ENCODE measurements around the gene DNAJC1. TPM values are rescaled to one million over a fixed set of nuclear protein-coding genes. Genes with fewer than 3 reads are reported as not detected.

The DNAJC1 gene
- total and polyA plus RNA-seq, 2 donors (not counting 3 experiments of a cell fraction or from before 2014, with no cell fraction given): 11.2 to 19.7 TPM

- H3K27me3 ChIP-seq (ENCODE audit: control insufficient read depth in 2 of 2, insufficient read depth in 2 of 2, low read length in 2 of 2): no peaks in the 10 kb centered on the region
- ChIA-PET CTCF (interaction anchor here (1.0 to 2.9 kb wide), 6 partner anchors 9 to 239 kb away, joined by 3 to 13 read pairs (median 6); partner anchors contain the start of gene SKIDA1), POLR2A (no interaction called here)
- peaks cover 7% of the 10 kb centered on the region for H3K4me1 ChIP-seq (ENCODE audit: control insufficient read depth, extremely low read depth, insufficient read depth, low read length)
- H3K9me1 ChIP-seq (replicated peaks; ENCODE audit: control insufficient read depth, extremely low read depth, insufficient read depth, low read length): no peaks in the 10 kb centered on the region
- no peaks in the 10 kb centered on the region for H4K20me1 ChIP-seq (replicated peaks; ENCODE audit: control insufficient read depth, extremely low read depth, insufficient read depth, low read length)
- no peak overlapping the region for H3K4me2 ChIP-seq (ENCODE audit: insufficient read depth, low read length)
- H3K4me3 ChIP-seq (replicated peaks in 1 of 3; ENCODE audit: insufficient read depth in 1 of 3, low read depth in 1 of 3, low read length in 3 of 3): no peak overlapping the region
- dilution Hi-C loops (cut with MboI; ENCODE audit: extremely low pct_ligation_motif_present, low sequenced_read_pairs) (no loop called here), intact Hi-C loops (cut with micrococcal nuclease) (loop anchor here (2.0 to 10.0 kb wide), 6 partner anchors 56 to 1251 kb away; no protein-coding TSS in a partner anchor)
- H3K9me3 ChIP-seq (replicated peaks; ENCODE audit: control insufficient read depth, insufficient read depth, low read length): no peaks in the 10 kb centered on the region
- no peak for TF ChIP-seq JUN (IDR thresholded peaks at IDR 0.05; ENCODE audit: borderline replicate concordance, insufficient read depth, insufficient read length, low read depth)
- no peak for TF ChIP-seq POLR2A (IDR thresholded peaks at IDR 0.05; ENCODE audit: low read depth, low read length)
- no peak for TF ChIP-seq FOS (IDR thresholded peaks at IDR 0.05; ENCODE audit: borderline replicate concordance, insufficient read depth, low read length)
- no peak for TF ChIP-seq POLR2AphosphoS5 (IDR thresholded peaks at IDR 0.05; ENCODE audit: insufficient read depth, low read depth, low read length)
- no peak for TF ChIP-seq GATA2 (IDR thresholded peaks at IDR 0.05; ENCODE audit: insufficient read depth, insufficient read length, low read depth, low read length)
- TF ChIP-seq CTCF (IDR thresholded peaks at IDR 0.05; ENCODE audit: extremely low read depth in 1 of 2, insufficient read depth in 1 of 2, low read depth in 1 of 2, low read length in 2 of 2): no peak
- no peak for TF ChIP-seq EZH2 (IDR thresholded peaks at IDR 0.05; ENCODE audit: borderline replicate concordance, low read depth, low read length, severe bottlenecking)
- TF ChIP-seq, protein P1, sequence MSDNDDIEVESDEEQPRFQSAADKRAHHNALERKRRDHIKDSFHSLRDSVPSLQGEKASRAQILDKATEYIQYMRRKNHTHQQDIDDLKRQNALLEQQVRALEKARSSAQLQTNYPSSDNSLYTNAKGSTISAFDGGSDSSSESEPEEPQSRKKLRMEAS (IDR thresholded peaks at IDR 0.05; ENCODE audit: insufficient read depth, insufficient read length): no peak
- TF ChIP-seq MYC (IDR thresholded peaks at IDR 0.05; ENCODE audit: low read depth, low read length): no peak
- H2AFZ ChIP-seq (ENCODE audit: low read depth, low read length): no peak overlapping the region
- BruUV-seq (replicated peaks): no TSS peak
- no peaks in the 10 kb centered on the region for H3K79me2 ChIP-seq (ENCODE audit: control insufficient read depth, insufficient read depth, low read length)
- H3K9ac ChIP-seq (replicated peaks; ENCODE audit: extremely low read depth, insufficient read depth, low read length): no peak overlapping the region
- FAIRE-seq (no peak), DNase-seq (ENCODE audit: low read depth, low spot score) (no peak)
- no peak overlapping the region for H3K27ac ChIP-seq (ENCODE audit: insufficient read depth, low read depth, low read length)
- peaks cover 3 to 11% of the 10 kb centered on the region in 2 experiments for H3K36me3 ChIP-seq (ENCODE audit: control insufficient read depth in 2 of 2, extremely low read depth in 1 of 2, insufficient read depth in 2 of 2, low read length in 2 of 2)
Measured at GRCh38 chr10:21733710-21734109, 269.8 kb downstream of the DNAJC1 start.

Measured in endothelial cell of umbilical vein (primary cell).